GM12891 (cell line): ENCODE data around the gene TMEM263.

Source experiments
- POLR2AphosphoS5 ChIP-seq: IDR thresholded peaks from 2 replicates; pipeline ENCODE4 v1.6.1; 2011; ENCODE audit warnings: low read depth, low read length, control low read depth
- SPI1 ChIP-seq: IDR thresholded peaks from 2 replicates; pipeline ENCODE4 v1.6.1; 2011; ENCODE audit warnings: low read depth, low read length, control low read depth

GRCh38 chr12:107017042-107017441, 61.3 kb downstream of the TMEM263 start:
- no peak for TF ChIP-seq SPI1
- no peak for TF ChIP-seq POLR2AphosphoS5
